ENCODE measurements around the gene SYCP2. TPM values are rescaled to one million over a fixed set of nuclear protein-coding genes. Genes with fewer than 3 reads are reported as not detected.

The SYCP2 gene
- total and polyA plus RNA-seq, 4 donors = 1.0 to 6.7 (median 2.5) TPM

GRCh38 chr20:59813948-59814839, 119.2 kb downstream of the SYCP2 start:
- Histone ChIP-seq H3K9ac (ENCODE audit: insufficient read depth in 1 of 2, low read length in 2 of 2) (no peak overlapping the region), H3K27me3 (ENCODE audit: control insufficient read depth in 3 of 3, insufficient read depth in 3 of 3, low read length in 2 of 3) (peaks cover 0 to 3% (median 0%) of the 10 kb centered on the region in 3 donors), H3K4me3 (no peak overlapping the region), H3K36me3 (ENCODE audit: control insufficient read depth in 4 of 4, insufficient read depth in 4 of 4, low read length in 4 of 4) (no peaks in the 10 kb centered on the region), H3K9me3 (ENCODE audit: control insufficient read depth in 4 of 4, insufficient read depth in 3 of 4, low read length in 3 of 4) (no peaks in the 10 kb centered on the region), H3K27ac (ENCODE audit: low read depth in 1 of 2, low read length in 1 of 2) (no peak overlapping the region), H3K4me1 (ENCODE audit: control insufficient read depth in 5 of 5, insufficient read depth in 5 of 5, low read length in 5 of 5) (no peaks in the 10 kb centered on the region)
- no peak for TF ChIP-seq CTCF (IDR thresholded peaks at IDR 0.05; ENCODE audit: control extremely low read depth, extremely low read depth)
- ATAC-seq (ENCODE audit: insufficient read depth, low FRiP score) (no peak), DNase-seq (peak in 1 of 3 donors; percentile 4)
- WGBS, 2 donors = 70 to 78% methylated on average over 21 of the region's 21 CpGs

Small RNAs within 50 kb of the gene (small RNA-seq; reads per million reads assigned to genes)
- gene RNU7-141P (ENCODE audit: low replicate concordance) = not detected

Other genes starting within 250 kb of the SYCP2 start
- gene PPP1R3D, start 6.7 kb upstream of the SYCP2 start, total RNA-seq = 10 to 100 TPM in 1 of 2 donors, 1 to 10 TPM in 1; 7.4 to 11.8 TPM
- gene PPP1R3D, start 6.7 kb upstream of the SYCP2 start, polyA plus RNA-seq = 1 to 10 TPM; 3.8 to 8.8 TPM
- gene FAM217B, start 6.8 kb upstream of the SYCP2 start, total RNA-seq = 10 to 100 TPM; 15.1 to 18.5 TPM
- gene FAM217B, start 6.8 kb upstream of the SYCP2 start, polyA plus RNA-seq = 1 to 10 TPM; 4.9 to 5.3 TPM
- 10 to 100 TPM in 1 of 2 donors, 1 to 10 TPM in 1; 9.8 to 11.3 TPM for gene CDH26, start 24.8 kb upstream of the SYCP2 start, total RNA-seq
- 1 to 10 TPM; 5.7 to 5.8 TPM for gene CDH26, start 24.8 kb upstream of the SYCP2 start, polyA plus RNA-seq